ENCODE results near the gene FAM110D. TPM values are rescaled to one million over a fixed set of nuclear protein-coding genes. Genes with fewer than 3 reads are reported as not detected.

Gene FAM110D
- total and polyA plus RNA-seq, 2 of the 8 experiments (the other 6 are each of a cell fraction or from before 2014, with no cell fraction given) = 0.21 to 0.48 TPM

GRCh38 chr1:26111530-26112406 is 47.1 kb upstream of the FAM110D start, which contains the start of gene PDIK1L (continued):
- TF ChIP-seq RAD21 (IDR thresholded peaks at IDR 0.05 in 1 of 2, conservative IDR thresholded peaks at IDR 0.05 in 1 of 2; ENCODE audit: low read depth in 2 of 2, low read length in 2 of 2) (no peak), RNF2 (IDR thresholded peaks at IDR 0.05; ENCODE audit: borderline replicate concordance, low read depth, low read length, missing control alignments, poor library complexity, severe bottlenecking) (no peak), RFX5 (IDR thresholded peaks at IDR 0.05; ENCODE audit: borderline replicate concordance, low read depth, low read length) (no peak), CHD1 (IDR thresholded peaks at IDR 0.05; ENCODE audit: low read depth, low read length) (no peak; the same call in 1 of the 2 replicates), SRF (IDR thresholded peaks at IDR 0.05; ENCODE audit: low read depth, low read length) (no peak), SP4 (IDR thresholded peaks at IDR 0.05; ENCODE audit: low read length) (0 out of 2 replicates have a peak, but pooled peaks have one; percentile 63), CHD7 (IDR thresholded peaks at IDR 0.05; ENCODE audit: insufficient replicate concordance, low read length) (no peak), MAX (IDR thresholded peaks at IDR 0.05) (peak; percentile 65)
